ENCODE results near the gene SLC38A6. TPM values are rescaled to one million over a fixed set of nuclear protein-coding genes. Genes with fewer than 3 reads are reported as not detected.

SLC38A6 gene
- total and polyA plus RNA-seq, 2 of the 13 experiments (the other 11 are each of a cell fraction or from before 2014, with no cell fraction given), result 6.9 to 22.1 TPM

GRCh38 chr14:61034416-61035120 lies 53.5 kb downstream of the SLC38A6 start:
- no peak overlapping the region for H3K9ac ChIP-seq (ENCODE audit: insufficient read depth, low read depth, low read length)
- H4K20me1 ChIP-seq (ENCODE audit: insufficient read depth, low read length), result no peaks in the 10 kb centered on the region
- no TSS peak for BruUV-seq (replicated peaks)
- 89% methylated on average over 4 of the region's 4 CpGs for WGBS (ENCODE audit: low lambda C conversion rate)
- ATAC-seq (no peak), DNase-seq (ENCODE audit: low spot score) (no peak), FAIRE-seq (no peak)
- no peak overlapping the region for H2AFZ ChIP-seq (ENCODE audit: low read length)
- ChIA-PET POLR2A (no interaction called here), CTCF (ENCODE audit: low intra/inter-chr PET ratio, low total read pairs) (no interaction called here)
- no peak overlapping the region for H3K27ac ChIP-seq (ENCODE audit: extremely low read length, insufficient read depth, low read length)
- H3K36me3 ChIP-seq (replicated peaks in 1 of 2; ENCODE audit: control insufficient read depth in 1 of 2, insufficient read depth in 2 of 2, low read length in 2 of 2), result no peaks in the 10 kb centered on the region
- no peaks in the 10 kb centered on the region for H3K4me1 ChIP-seq (ENCODE audit: insufficient read depth, low read length)
- no peaks in the 10 kb centered on the region for H3K79me2 ChIP-seq (ENCODE audit: insufficient read depth, low read length)
- no peak overlapping the region for H3K4me2 ChIP-seq (ENCODE audit: low read depth, low read length)
- H3K9me3 ChIP-seq (ENCODE audit: low read length), result no peaks in the 10 kb centered on the region
- intact Hi-C loops (cut with micrococcal nuclease; ENCODE audit: unreplicated experiment) (no loop called here), in situ Hi-C loops (cut with HindIII; ENCODE audit: extremely low pct_ligation_motif_present, low pct_unique_long_range_greater_than_20kb) (loop anchor here (25.0 kb wide), 1 partner anchor 153 kb away; no protein-coding TSS in a partner anchor)
- no peak overlapping the region for H3K4me3 ChIP-seq (replicated peaks in 1 of 3; ENCODE audit: insufficient read depth in 1 of 3, low read depth in 2 of 3, low read length in 3 of 3)
- no peak for TF ChIP-seq HNRNPH1 (optimal IDR thresholded peaks at IDR 0.05; ENCODE audit: low read depth, low read length)
- TF ChIP-seq, protein P1, sequence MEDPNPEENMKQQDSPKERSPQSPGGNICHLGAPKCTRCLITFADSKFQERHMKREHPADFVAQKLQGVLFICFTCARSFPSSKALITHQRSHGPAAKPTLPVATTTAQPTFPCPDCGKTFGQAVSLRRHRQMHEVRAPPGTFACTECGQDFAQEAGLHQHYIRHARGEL (CRISPR knock-in tag; IDR thresholded peaks at IDR 0.05), result no peak
- TF ChIP-seq NAIF1 (CRISPR knock-in tag; IDR thresholded peaks at IDR 0.05; ENCODE audit: borderline replicate concordance), result no peak
- no peak for TF ChIP-seq SOX13 (IDR thresholded peaks at IDR 0.05)
- no peak for TF ChIP-seq SOX13 (CRISPR knock-in tag; conservative IDR thresholded peaks at IDR 0.05 in 1 of 2, IDR thresholded peaks at IDR 0.05 in 1 of 2)
- no peak for TF ChIP-seq ZNF3 (CRISPR knock-in tag; IDR thresholded peaks at IDR 0.05)
- TF ChIP-seq ZNF776 (CRISPR knock-in tag; IDR thresholded peaks at IDR 0.05), result no peak
- no peak for TF ChIP-seq ARID4A (CRISPR knock-in tag; IDR thresholded peaks at IDR 0.05; ENCODE audit: borderline replicate concordance)
- no peak for TF ChIP-seq DDIT3 (CRISPR knock-in tag; IDR thresholded peaks at IDR 0.05)
- TF ChIP-seq ZNF234 (CRISPR knock-in tag; conservative IDR thresholded peaks at IDR 0.05), result no peak
- no peak for TF ChIP-seq MLLT10 (CRISPR knock-in tag; IDR thresholded peaks at IDR 0.05)
- no peak for TF ChIP-seq ZNF670 (CRISPR knock-in tag; IDR thresholded peaks at IDR 0.05; ENCODE audit: borderline replicate concordance)
- TF ChIP-seq ZNF460 (CRISPR knock-in tag; IDR thresholded peaks at IDR 0.05; ENCODE audit: borderline replicate concordance), result no peak
- no peak for TF ChIP-seq MEIS2 (CRISPR knock-in tag; IDR thresholded peaks at IDR 0.05)
- no peak for TF ChIP-seq KAT7 (CRISPR knock-in tag; IDR thresholded peaks at IDR 0.05; ENCODE audit: borderline replicate concordance)
- no peak for TF ChIP-seq ZNF773 (CRISPR knock-in tag; IDR thresholded peaks at IDR 0.05; ENCODE audit: borderline replicate concordance)
- no peak for TF ChIP-seq HBP1 (CRISPR knock-in tag; IDR thresholded peaks at IDR 0.05; ENCODE audit: low read depth)
- no peak for TF ChIP-seq FOXK2 (IDR thresholded peaks at IDR 0.05)
- no peak for TF ChIP-seq ZNF235 (CRISPR knock-in tag; IDR thresholded peaks at IDR 0.05; ENCODE audit: borderline replicate concordance)
- no peaks in the 10 kb centered on the region for H3K27me3 ChIP-seq (ENCODE audit: control insufficient read depth in 1 of 2, insufficient read depth in 2 of 2, low read length in 2 of 2)

All from HepG2 (cell line).